Globus pallidus (tissue), 1 donor: ENCODE results near the gene UBE2I.
"Not testable (repeated sequence)": the region's sequence is repeated elsewhere in the genome, so short reads cannot be mapped to it uniquely, and the experiment has no call there.

ENCODE experiments used
- DNase-seq: peaks from one replicate; pipeline ENCODE4 v3.0.0-alpha.2; 2015; ENCODE audit warnings: low spot score

The UBE2I gene

GRCh38 chr16:1314399-1315068, 5.1 kb downstream of the UBE2I start:
- no peak for DNase-seq

GRCh38 chr16:1315081-1316032, 5.9 kb downstream of the UBE2I start:
- DNase-seq: no peak

GRCh38 chr16:1316033-1316405, 6.6 kb downstream of the UBE2I start:
- DNase-seq: no peak

GRCh38 chr16:1317479-1318267, 8.2 kb downstream of the UBE2I start:
- no peak for DNase-seq

- no peak for DNase-seq
These were observed 8.8 kb downstream of the UBE2I start for GRCh38 chr16:1318268-1318545.

GRCh38 chr16:1319041-1319440, 9.6 kb downstream of the UBE2I start:
- no peak for DNase-seq

- DNase-seq: no peak
These were observed 10.7 kb downstream of the UBE2I start for GRCh38 chr16:1320097-1320496.

GRCh38 chr16:1320658-1321240, 11.3 kb downstream of the UBE2I start:
- no peak for DNase-seq

- no peak for DNase-seq
These were observed 13.0 kb downstream of the UBE2I start for GRCh38 chr16:1322407-1322806.

GRCh38 chr16:1323296-1324239, 14.1 kb downstream of the UBE2I start:
- DNase-seq: peak; percentile 70

- DNase-seq: no peak
These were observed 14.9 kb downstream of the UBE2I start for GRCh38 chr16:1324286-1324826.

- no peak for DNase-seq
These were observed 15.8 kb downstream of the UBE2I start for GRCh38 chr16:1325261-1325660.

GRCh38 chr16:1325673-1326371, 16.4 kb downstream of the UBE2I start:
- DNase-seq: no peak

GRCh38 chr16:1326391-1326790, 17.0 kb downstream of the UBE2I start:
- DNase-seq: no peak

- no peak for DNase-seq
These were observed 17.6 kb downstream of the UBE2I start for GRCh38 chr16:1326946-1327618.

GRCh38 chr16:1327619-1327947, 18.1 kb downstream of the UBE2I start:
- DNase-seq: no peak

- DNase-seq: not testable (repeated sequence)
These were observed 18.7 kb downstream of the UBE2I start for GRCh38 chr16:1328136-1328535.

- DNase-seq: not testable (repeated sequence)
These were observed 19.5 kb downstream of the UBE2I start for GRCh38 chr16:1328961-1329360.

GRCh38 chr16:1330260-1330914, 21.0 kb downstream of the UBE2I start:
- DNase-seq: no peak
